Adipocyte (in vitro differentiated cells): Measurements from ENCODE around the gene PLD6.
"Not testable (repeated sequence)": the region's sequence is repeated elsewhere in the genome, so short reads cannot be mapped to it uniquely, and the experiment has no call there.

ENCODE experiments used
- DNase-seq: peaks from one replicate; pipeline ENCODE4 v3.0.0-alpha.2; 2015; ENCODE audit warnings: low read depth
- H3K27me3 ChIP-seq: replicated peaks from 2 replicates; pipeline ENCODE4 v1.7.0; 2013; ENCODE audit warnings: mild to moderate bottlenecking, low read length, moderate library complexity; ENCODE audit not compliant: control insufficient read depth, insufficient read depth
- H3K36me3 ChIP-seq: 2 replicates; pipeline ENCODE4 v1.7.0; 2013; ENCODE audit warnings: low read length, mild to moderate bottlenecking, moderate library complexity; ENCODE audit not compliant: control insufficient read depth, insufficient read depth, severe bottlenecking
- H3K4me1 ChIP-seq: 2 replicates; pipeline ENCODE4 v1.7.0; 2013; ENCODE audit warnings: mild to moderate bottlenecking, low read length, moderate library complexity; ENCODE audit not compliant: control insufficient read depth, insufficient read depth
- H3K4me3 ChIP-seq: 2 replicates; pipeline ENCODE4 v1.7.0; 2013; ENCODE audit warnings: mild to moderate bottlenecking, low read length, moderate library complexity
- H3K9ac ChIP-seq: 2 replicates; pipeline ENCODE4 v1.7.0; 2013; ENCODE audit warnings: mild to moderate bottlenecking, low read length, moderate library complexity
- H3K9me3 ChIP-seq: 2 replicates; pipeline ENCODE4 v1.7.0; 2013; ENCODE audit warnings: mild to moderate bottlenecking, low read length, moderate library complexity; ENCODE audit not compliant: control insufficient read depth

The PLD6 gene, protein sequence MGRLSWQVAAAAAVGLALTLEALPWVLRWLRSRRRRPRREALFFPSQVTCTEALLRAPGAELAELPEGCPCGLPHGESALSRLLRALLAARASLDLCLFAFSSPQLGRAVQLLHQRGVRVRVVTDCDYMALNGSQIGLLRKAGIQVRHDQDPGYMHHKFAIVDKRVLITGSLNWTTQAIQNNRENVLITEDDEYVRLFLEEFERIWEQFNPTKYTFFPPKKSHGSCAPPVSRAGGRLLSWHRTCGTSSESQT

DNA sequence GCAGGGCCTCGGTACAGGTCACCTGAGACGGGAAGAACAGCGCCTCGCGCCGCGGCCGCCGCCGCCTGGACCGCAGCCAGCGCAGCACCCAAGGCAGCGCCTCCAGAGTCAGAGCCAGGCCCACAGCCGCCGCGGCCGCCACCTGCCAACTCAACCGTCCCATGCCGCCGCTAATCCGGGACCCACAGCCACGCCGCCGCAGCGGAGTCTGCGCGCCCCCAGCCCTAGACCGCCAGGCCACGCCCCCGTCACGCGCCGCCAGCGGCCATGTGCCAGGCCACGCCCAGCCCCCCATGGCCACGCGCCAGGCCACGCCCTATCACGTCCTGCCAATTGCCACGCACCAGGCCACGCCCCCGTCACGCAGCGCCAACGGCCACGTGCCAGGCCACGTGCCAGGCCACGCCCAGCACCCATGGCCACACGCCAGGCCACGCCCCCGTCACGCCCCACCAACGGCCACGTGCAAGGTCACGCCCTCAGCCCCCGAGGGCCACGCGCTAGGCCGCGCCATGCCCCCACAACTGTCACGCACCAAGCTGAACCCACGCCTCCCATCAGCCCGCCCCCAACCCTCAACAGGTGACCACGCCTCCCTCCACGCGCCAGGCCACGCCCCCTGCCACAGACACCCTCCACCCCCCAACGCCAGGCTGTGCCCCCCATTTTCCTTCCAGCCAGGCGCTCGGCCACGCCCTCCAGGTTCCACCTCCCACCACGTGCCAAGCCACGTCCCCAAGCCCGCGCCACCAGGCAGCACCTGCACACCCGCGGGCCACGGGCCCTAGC, at the start of gene PLD6:
Gene PLD6 (minus strand): TSS at position 210 of the 789 bp plus-strand sequence. CDS start 47 bp downstream, at position 163.
- peaks cover 32% of the 10 kb centered on the region for H3K4me1 ChIP-seq
- peak within 1 kb of the TSS; percentile 81 for H3K4me3 ChIP-seq
- H3K27me3 ChIP-seq = no peaks in the 10 kb centered on the region
- peak within 1 kb of the TSS; percentile 87 for H3K9ac ChIP-seq
- peaks cover 2% of the 10 kb centered on the region for H3K36me3 ChIP-seq
- no peaks in the 10 kb centered on the region for H3K9me3 ChIP-seq
- DNase-seq = peak; percentile 69

DNA sequence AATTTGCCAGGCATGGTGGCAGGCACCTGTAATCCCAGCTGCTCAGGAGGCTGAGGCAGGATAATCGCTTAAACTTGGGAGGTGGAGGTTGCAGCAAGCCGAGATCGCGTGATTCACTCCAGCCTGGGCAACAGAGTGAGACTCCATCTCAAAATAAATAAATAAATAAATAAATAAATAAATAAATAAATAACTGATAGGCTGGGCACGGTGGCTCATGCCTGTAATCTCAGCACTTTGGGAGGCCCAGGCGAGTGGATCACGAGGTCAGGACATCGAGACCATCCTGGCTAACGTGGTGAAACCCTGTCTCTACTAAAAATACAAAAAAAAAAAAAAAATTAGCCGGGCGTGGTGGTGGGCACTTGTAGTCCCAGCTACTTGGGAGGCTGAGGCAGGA, 49.6 kb upstream of the PLD6 start:
- H3K4me1 ChIP-seq, H3K9me3 ChIP-seq, H3K4me3 ChIP-seq, H3K9ac ChIP-seq, H3K27me3 ChIP-seq, DNase-seq: not testable (repeated sequence)
- peaks cover 84% of the 10 kb centered on the region for H3K36me3 ChIP-seq

DNA sequence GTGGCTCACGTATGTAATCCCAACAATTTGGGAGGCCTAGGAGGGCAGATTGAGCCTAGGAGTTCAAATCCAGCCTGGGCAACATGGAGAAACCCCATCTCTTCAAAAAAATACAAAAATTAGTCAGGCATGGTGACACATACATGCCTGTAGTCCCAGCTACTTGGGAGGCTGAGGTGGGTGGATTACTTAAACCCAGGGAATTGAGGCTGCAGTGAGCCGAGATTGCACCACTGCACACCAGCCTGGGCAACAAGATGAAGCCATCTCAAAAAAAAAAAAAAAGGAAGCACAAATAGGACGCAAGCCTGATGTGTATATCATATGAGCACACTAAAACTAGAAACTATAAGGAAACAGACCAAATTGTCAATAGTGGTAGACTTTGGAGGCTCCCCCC, 47.9 kb upstream of the PLD6 start:
- no peak overlapping the region for H3K9ac ChIP-seq
- H3K36me3 ChIP-seq = peaks cover 80% of the 10 kb centered on the region
- no peak overlapping the region for H3K4me3 ChIP-seq
- no peaks in the 10 kb centered on the region for H3K27me3 ChIP-seq
- no peaks in the 10 kb centered on the region for H3K4me1 ChIP-seq
- peak; percentile 12 for DNase-seq
- no peaks in the 10 kb centered on the region for H3K9me3 ChIP-seq

DNA sequence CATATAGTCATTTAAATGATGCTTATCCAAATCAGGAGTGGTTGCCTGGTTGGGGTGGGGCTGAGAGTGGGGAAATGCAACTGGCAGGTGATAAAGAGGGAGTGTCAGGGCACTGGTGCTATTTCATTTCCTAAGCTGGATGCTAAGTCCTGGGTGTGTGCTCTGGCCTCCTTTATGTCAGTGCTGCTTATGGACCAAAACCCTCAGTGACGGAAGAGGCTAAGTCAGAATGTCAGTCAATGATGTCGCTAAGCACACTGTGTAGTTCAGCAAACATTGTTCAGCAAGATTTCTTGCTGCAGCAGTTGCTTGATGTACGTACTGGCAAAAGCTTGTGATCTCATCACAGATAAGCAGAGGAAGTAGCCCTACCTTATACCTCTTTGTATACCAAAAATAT, 47.3 kb upstream of the PLD6 start:
- Histone ChIP-seq H3K36me3 (peaks cover 80% of the 10 kb centered on the region), H3K4me1 (no peaks in the 10 kb centered on the region), H3K27me3 (no peaks in the 10 kb centered on the region), H3K9ac (no peak overlapping the region), H3K9me3 (no peaks in the 10 kb centered on the region), H3K4me3 (no peak overlapping the region)
- DNase-seq = no peak

DNA sequence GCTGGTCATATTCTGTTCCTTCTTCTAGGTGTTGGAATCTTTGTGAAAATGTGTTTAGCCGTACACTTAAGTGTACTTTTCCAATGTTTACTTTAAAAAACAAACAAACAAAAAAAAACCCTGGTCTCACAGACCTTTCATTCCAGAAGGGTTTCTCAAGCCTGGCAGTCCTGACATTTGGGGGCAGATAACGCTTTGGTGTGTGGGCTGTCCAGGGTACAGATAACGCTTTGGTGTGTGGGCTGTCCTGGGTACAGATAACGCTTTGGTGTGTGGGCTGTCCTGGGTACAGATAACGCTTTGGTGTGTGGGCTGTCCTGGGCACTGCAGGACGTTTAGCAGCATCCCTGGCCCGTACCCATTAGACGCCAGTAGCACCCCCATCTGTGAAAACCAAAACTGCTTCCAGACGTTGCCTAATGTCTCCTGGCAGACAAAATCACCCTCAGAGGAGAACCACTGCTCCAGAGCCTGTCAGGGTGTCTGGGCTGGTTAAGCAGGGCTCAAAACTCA, 46.1 kb upstream of the PLD6 start:
- H3K36me3 ChIP-seq = peaks cover 83% of the 10 kb centered on the region
- no peak overlapping the region for H3K9ac ChIP-seq
- H3K9me3 ChIP-seq = no peaks in the 10 kb centered on the region
- DNase-seq = no peak
- no peaks in the 10 kb centered on the region for H3K27me3 ChIP-seq
- no peak overlapping the region for H3K4me3 ChIP-seq
- H3K4me1 ChIP-seq = no peaks in the 10 kb centered on the region

DNA sequence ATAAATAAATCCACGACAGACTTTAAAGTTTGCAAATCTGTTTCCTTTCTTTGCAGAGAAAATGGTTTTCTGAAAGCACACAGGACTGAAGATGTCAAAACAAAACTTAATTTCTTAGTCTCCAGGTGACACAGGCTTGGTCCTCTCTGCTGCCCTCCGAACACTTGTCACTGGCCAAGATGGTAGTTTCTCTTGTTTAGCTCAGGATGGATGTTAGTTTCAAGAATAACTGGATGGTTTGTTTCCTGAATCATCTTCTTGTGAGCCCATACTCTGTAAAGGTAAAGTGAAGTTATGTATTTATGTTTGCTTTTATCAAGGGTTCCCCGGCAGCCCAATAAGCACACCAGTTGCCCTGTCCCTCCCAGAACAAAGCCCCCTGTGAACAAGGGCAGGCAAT, 40.7 kb upstream of the PLD6 start:
- Histone ChIP-seq H3K4me3 (no peak overlapping the region), H3K9ac (no peak overlapping the region), H3K4me1 (no peaks in the 10 kb centered on the region), H3K27me3 (no peaks in the 10 kb centered on the region), H3K9me3 (no peaks in the 10 kb centered on the region), H3K36me3 (peaks cover 56% of the 10 kb centered on the region)
- DNase-seq = no peak

DNA sequence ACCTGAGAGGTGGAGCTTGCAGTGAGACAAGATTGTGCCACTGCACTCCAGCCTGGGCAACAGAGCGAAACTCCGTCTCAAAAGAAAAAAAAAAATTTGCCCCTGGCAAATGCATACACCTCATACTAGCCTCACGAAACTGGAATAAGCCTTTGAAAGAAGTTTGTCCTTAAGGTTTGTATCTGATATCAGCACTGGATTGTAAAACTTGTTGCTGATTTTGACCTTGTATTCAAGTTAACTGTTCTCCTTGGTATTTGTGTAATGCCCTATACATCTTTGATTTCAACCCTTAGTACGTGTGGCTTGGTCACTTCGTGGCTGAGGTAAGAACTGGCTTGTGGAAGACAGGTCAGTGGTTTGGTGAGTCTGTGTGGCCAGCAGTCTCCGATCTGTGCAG, 37.0 kb upstream of the PLD6 start:
- Histone ChIP-seq H3K4me1 (no peaks in the 10 kb centered on the region), H3K27me3 (no peaks in the 10 kb centered on the region), H3K4me3 (no peak overlapping the region), H3K9me3 (no peaks in the 10 kb centered on the region), H3K9ac (no peak overlapping the region), H3K36me3 (peaks cover 27% of the 10 kb centered on the region)
- no peak for DNase-seq

DNA sequence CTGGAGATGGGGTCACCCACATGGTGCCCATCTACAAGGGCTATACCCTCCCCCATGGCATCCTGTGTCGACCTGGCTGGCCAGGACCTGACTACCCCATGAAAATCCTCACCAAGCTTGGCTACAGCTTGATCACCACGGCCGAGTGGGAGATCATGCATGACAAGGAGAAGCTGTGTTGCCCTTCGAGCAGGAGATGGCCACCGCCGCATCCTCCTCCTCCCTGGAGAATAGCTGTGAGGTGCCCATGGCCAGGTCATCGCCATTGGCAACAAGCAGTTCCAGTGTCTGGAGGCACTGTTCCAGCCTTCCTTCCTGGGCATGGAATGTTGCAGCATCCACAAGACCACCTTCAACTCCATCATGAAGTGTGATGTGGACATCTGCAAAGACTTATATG, 36.1 kb upstream of the PLD6 start:
- Histone ChIP-seq H3K36me3 (peaks cover 18% of the 10 kb centered on the region), H3K9ac (no peak overlapping the region), H3K4me1 (no peaks in the 10 kb centered on the region), H3K27me3 (no peaks in the 10 kb centered on the region), H3K4me3 (no peak overlapping the region), H3K9me3 (no peaks in the 10 kb centered on the region)
- no peak for DNase-seq

DNA sequence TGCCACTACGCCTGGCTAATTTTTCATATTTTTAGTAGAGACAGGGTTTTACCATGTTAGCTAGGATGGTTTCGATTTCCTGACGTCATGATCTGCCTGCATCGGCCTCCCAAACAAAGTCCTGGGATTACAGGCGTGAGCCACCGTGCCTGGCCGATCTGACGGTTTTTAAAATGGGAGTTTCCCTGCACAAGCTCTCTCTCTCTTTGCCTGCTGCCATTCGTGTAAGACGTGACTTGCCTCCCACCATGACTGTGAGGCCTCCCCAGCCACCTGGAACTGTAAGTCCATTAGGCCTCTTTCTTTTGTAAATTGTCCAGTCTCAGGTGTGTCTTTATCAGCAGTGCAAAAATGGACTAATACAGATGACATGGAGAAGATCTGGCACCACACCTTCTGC, 35.5 kb upstream of the PLD6 start:
- Histone ChIP-seq H3K27me3 (no peaks in the 10 kb centered on the region), H3K9ac (no peak overlapping the region), H3K4me3 (no peak overlapping the region), H3K9me3 (no peaks in the 10 kb centered on the region), H3K36me3 (peaks cover 12% of the 10 kb centered on the region), H3K4me1 (no peaks in the 10 kb centered on the region)
- DNase-seq = no peak

DNA sequence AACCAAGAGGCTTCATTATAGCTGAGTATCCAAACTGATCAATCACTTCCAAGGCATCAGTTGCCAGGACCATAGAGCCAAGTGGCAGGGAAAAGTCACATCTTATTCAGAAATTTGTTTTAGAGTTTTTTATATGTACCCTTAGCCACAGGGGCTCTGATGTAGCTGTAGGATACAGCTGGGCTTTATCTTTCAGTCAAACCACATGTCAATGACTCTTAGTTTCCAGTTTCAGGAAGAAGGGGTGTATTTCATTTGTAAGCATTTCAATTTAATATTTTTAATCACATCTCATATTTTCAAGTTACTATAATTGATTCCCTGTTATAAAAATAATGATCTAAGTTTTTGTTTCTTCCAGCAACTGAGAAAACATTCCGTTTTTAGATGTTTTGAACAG, 33.7 kb upstream of the PLD6 start:
- DNase-seq = no peak
- Histone ChIP-seq H3K9me3 (no peaks in the 10 kb centered on the region), H3K4me1 (peaks cover 12% of the 10 kb centered on the region), H3K9ac (no peak overlapping the region), H3K36me3 (no peaks in the 10 kb centered on the region), H3K4me3 (no peak overlapping the region), H3K27me3 (no peaks in the 10 kb centered on the region)

DNA sequence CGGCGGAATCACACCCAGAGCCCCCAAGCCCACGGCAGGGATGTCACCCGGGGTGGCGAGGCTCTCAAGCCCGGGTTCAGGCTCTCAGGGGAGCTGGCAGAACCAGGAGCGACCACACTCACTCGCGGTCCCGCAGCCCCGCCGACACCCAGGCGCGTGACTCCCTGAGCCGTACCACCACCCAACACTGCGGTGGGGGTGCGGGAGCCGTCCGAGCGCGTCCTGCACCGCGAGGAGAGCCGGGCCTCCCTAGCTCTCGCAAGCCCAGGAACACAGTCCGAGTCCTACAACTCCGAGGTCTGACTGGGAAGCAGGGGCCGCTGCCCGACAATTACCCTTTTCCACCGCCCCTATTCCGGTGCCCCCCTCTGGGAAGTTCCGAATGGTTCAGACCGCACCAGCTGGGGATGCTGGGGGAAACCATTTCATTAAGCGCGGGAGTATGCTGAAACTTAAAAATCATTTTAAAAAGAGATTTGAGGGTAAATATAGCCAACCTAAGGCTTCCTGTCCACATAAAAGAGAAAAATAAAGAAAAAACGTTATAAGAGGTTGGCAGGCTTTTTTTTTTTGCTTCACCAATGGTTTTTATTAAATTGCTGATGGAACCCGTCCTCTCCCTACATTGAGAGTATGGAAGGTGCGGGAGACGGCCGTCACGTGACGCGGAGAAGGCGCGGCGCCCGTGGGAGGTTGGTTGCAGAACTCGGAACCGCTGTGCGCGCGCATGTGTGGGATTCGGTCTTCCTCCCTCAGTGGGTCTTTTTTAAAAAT, 31.1 kb upstream of the PLD6 start, which contains the start of gene FLCN:
Gene FLCN (minus strand): TSS at position 143 of the 774 bp plus-strand sequence. CDS start 9,031 bp downstream, outside the sequence.
- Histone ChIP-seq H3K9ac (peak within 1 kb of the TSS; percentile 100), H3K9me3 (no peaks in the 10 kb centered on the region), H3K4me3 (peak within 1 kb of the TSS; percentile 98), H3K4me1 (peaks cover 17% of the 10 kb centered on the region), H3K27me3 (no peaks in the 10 kb centered on the region), H3K36me3 (peaks cover 8% of the 10 kb centered on the region)
- peak; percentile 97 for DNase-seq
